ENCODE results near the gene GDPD4. TPM values are rescaled to one million over a fixed set of nuclear protein-coding genes. Genes with fewer than 3 reads are reported as not detected.

Gene GDPD4
- total RNA-seq, 1 donor from 2014 or later: not detected

DNA sequence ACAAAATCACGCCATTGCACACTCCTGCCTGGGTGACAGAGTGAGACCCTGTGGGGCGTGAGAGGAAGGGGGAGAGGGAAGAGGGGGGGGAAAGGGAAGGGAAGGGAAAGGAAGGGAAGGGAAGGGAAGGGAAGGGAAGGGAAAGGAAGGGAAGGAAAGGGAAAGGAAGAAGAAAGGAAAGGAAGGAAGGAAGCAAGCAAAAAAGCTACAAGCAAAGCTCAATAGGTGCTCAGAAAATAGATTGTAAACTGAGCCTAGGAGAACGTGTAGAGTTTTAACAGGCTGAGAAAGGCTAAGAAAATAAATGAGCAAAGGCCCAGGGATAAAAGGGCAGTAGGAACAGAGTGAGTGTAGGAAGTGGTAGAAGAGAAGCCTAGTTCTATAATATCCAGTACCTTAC lies 30.8 kb upstream of the GDPD4 start:
- intact Hi-C loops (cut with DNase I): no loop called here
- TF ChIP-seq, protein P1, sequence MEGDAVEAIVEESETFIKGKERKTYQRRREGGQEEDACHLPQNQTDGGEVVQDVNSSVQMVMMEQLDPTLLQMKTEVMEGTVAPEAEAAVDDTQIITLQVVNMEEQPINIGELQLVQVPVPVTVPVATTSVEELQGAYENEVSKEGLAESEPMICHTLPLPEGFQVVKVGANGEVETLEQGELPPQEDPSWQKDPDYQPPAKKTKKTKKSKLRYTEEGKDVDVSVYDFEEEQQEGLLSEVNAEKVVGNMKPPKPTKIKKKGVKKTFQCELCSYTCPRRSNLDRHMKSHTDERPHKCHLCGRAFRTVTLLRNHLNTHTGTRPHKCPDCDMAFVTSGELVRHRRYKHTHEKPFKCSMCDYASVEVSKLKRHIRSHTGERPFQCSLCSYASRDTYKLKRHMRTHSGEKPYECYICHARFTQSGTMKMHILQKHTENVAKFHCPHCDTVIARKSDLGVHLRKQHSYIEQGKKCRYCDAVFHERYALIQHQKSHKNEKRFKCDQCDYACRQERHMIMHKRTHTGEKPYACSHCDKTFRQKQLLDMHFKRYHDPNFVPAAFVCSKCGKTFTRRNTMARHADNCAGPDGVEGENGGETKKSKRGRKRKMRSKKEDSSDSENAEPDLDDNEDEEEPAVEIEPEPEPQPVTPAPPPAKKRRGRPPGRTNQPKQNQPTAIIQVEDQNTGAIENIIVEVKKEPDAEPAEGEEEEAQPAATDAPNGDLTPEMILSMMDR (IDR thresholded peaks at IDR 0.05): no peak
- peaks cover 6% of the 10 kb centered on the region for H3K36me3 ChIP-seq

DNA sequence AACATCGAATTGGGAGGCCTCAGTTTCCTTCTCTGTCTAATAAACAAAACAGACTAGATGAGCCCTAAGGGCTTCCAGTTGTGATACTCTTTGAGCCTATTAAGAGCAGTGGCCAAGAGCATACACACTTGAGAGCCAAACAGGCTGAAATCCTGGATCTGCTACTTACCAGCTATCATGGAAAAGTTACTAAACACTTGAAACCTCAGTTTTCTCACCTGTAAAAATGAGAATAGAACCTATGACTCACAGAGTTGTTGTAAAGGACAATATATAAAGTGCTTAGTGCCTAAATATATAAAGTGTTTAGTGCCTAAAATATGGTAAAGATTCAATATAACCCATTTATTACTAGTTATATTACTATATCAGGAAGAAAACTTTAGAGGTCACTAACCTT lies 23.7 kb upstream of the GDPD4 start:
- ATAC-seq: no peak
- intact Hi-C loops (cut with DNase I): no loop called here
- Histone ChIP-seq H3K4me1 (no peaks in the 10 kb centered on the region), H3K27ac (no peak overlapping the region), H3K27me3 (ENCODE audit: low read depth) (no peaks in the 10 kb centered on the region), H3K9me3 (no peaks in the 10 kb centered on the region), H3K36me3 (peaks cover 20% of the 10 kb centered on the region), H3K4me3 (no peak overlapping the region)
- TF ChIP-seq, protein P1 (IDR thresholded peaks at IDR 0.05): no peak
- no peak for DNase-seq

More for the DNA sequence above, 30.8 kb upstream of the GDPD4 start:
- H3K4me1 ChIP-seq: no peaks in the 10 kb centered on the region
- H3K4me3 ChIP-seq: no peak overlapping the region
- ATAC-seq: no peak
- no peak overlapping the region for H3K27ac ChIP-seq
- DNase-seq: no peak
- H3K9me3 ChIP-seq: no peaks in the 10 kb centered on the region
- H3K27me3 ChIP-seq (ENCODE audit: low read depth): no peaks in the 10 kb centered on the region

DNA sequence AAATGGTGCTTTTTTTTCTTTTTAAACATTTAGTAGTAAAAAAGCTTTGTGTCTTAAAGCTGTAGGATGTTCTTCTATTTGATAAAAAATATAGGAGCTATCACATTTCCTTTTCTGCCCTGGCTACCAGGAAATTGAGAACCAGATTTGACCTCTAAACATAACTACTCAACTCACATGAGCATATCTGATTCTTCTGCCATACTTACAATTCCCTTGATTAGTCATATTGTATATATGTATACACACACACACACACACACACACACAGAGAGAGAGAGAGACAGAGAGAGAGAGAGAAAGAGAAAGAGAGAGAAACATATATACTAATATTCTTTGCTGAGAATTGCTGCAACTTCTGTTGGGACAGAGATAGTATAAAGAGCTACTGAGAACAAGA lies 23.0 kb upstream of the GDPD4 start:
- TF ChIP-seq, protein P1 (IDR thresholded peaks at IDR 0.05): no peak
- no peak overlapping the region for H3K27ac ChIP-seq
- H3K4me1 ChIP-seq: no peaks in the 10 kb centered on the region
- H3K4me3 ChIP-seq: no peak overlapping the region
- intact Hi-C loops (cut with DNase I): no loop called here
- peaks cover 20% of the 10 kb centered on the region for H3K36me3 ChIP-seq
- no peaks in the 10 kb centered on the region for H3K27me3 ChIP-seq (ENCODE audit: low read depth)
- H3K9me3 ChIP-seq: no peaks in the 10 kb centered on the region
- DNase-seq: no peak
- no peak for ATAC-seq

DNA sequence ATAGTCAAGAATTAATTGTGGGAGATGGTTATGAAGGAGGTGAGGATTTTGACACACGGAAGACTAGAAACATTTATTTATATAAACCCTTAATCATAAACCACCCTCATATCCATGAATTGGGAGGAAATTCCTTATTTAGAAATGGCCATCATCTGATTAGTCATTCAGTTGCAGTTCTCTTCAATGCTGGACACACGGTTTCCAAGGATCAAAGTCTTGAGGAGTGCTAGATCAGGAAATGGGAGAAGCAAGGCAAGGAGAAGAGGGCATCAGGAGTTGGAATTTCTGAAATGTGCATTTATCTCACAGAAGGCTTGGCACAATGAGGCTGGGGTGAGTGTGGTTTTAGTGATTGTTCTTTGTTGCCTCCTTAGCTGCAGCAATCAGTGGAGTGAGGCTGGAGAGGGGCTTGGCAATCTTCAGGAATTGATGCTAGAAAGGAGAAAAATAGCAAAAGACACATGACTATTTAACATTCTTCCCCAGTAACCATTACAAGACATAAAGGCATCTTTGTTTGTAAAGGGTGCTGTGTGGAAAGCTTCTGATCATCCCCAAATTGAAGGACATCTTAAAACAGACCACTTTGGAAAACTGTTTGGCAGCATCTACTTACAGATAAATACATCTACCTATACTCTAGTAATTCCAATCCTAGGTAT lies 21.6 kb upstream of the GDPD4 start:
- no peak for ATAC-seq
- H3K4me1 ChIP-seq: no peaks in the 10 kb centered on the region
- H3K4me3 ChIP-seq: no peak overlapping the region
- no peak for DNase-seq
- TF ChIP-seq, protein P1 (IDR thresholded peaks at IDR 0.05): no peak
- H3K27ac ChIP-seq: no peak overlapping the region
- intact Hi-C loops (cut with DNase I): no loop called here
- peaks cover 20% of the 10 kb centered on the region for H3K36me3 ChIP-seq
- no peaks in the 10 kb centered on the region for H3K9me3 ChIP-seq
- no peaks in the 10 kb centered on the region for H3K27me3 ChIP-seq (ENCODE audit: low read depth)

DNA sequence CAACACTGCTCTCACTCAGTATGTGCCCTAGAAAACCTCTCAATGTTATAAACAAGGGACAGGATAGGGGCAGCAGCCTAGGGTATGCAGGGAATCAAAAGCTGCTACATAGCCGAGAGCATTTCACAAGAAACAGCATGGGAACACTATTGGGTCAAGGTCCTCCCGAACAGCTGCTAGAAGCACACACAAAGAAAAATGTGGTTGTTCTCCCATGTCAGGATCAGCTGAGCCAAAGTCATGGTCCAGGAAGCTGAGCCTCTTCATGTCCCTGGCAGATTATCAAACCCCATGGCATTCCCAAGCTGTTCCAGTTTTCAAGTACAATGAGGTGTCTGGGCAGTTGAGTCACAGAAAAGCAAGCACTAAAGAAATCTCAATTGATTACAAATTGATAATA lies 21.0 kb upstream of the GDPD4 start:
- DNase-seq: no peak
- H3K9me3 ChIP-seq: no peaks in the 10 kb centered on the region
- intact Hi-C loops (cut with DNase I): no loop called here
- no peaks in the 10 kb centered on the region for H3K4me1 ChIP-seq
- TF ChIP-seq, protein P1 (IDR thresholded peaks at IDR 0.05): no peak
- H3K36me3 ChIP-seq: peaks cover 20% of the 10 kb centered on the region
- no peaks in the 10 kb centered on the region for H3K27me3 ChIP-seq (ENCODE audit: low read depth)
- H3K4me3 ChIP-seq: no peak overlapping the region
- peak; percentile 11 to 72 for ATAC-seq
- no peak overlapping the region for H3K27ac ChIP-seq
